HG02798 (cell line): ENCODE measurements around the gene ENGASE.
A peak's percentile ranks its signal among the peaks of the same experiment; 100 is the strongest.
"Not testable (repeated sequence)": the region's sequence is repeated elsewhere in the genome, so short reads cannot be mapped to it uniquely, and the experiment has no call there.

Experiments used
- ATAC-seq: cut with Tn5 transposase; IDR thresholded peaks from one replicate; pipeline ENCODE4 v1.9.1; 2021; ENCODE audit warnings: mild to moderate bottlenecking; ENCODE audit not compliant: unreplicated experiment, poor library complexity

Gene ENGASE, protein sequence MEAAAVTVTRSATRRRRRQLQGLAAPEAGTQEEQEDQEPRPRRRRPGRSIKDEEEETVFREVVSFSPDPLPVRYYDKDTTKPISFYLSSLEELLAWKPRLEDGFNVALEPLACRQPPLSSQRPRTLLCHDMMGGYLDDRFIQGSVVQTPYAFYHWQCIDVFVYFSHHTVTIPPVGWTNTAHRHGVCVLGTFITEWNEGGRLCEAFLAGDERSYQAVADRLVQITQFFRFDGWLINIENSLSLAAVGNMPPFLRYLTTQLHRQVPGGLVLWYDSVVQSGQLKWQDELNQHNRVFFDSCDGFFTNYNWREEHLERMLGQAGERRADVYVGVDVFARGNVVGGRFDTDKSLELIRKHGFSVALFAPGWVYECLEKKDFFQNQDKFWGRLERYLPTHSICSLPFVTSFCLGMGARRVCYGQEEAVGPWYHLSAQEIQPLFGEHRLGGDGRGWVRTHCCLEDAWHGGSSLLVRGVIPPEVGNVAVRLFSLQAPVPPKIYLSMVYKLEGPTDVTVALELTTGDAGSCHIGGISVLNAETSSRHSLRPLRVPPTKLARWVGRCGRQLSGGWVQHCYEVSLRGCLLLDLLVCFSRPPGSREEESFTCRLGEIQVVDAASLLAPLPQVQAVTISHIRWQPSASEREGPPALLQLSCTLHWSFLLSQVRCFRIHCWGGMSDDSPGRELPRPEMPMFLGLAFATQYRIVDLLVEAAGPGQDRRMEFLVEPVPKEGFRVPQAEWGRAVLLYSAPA

DNA sequence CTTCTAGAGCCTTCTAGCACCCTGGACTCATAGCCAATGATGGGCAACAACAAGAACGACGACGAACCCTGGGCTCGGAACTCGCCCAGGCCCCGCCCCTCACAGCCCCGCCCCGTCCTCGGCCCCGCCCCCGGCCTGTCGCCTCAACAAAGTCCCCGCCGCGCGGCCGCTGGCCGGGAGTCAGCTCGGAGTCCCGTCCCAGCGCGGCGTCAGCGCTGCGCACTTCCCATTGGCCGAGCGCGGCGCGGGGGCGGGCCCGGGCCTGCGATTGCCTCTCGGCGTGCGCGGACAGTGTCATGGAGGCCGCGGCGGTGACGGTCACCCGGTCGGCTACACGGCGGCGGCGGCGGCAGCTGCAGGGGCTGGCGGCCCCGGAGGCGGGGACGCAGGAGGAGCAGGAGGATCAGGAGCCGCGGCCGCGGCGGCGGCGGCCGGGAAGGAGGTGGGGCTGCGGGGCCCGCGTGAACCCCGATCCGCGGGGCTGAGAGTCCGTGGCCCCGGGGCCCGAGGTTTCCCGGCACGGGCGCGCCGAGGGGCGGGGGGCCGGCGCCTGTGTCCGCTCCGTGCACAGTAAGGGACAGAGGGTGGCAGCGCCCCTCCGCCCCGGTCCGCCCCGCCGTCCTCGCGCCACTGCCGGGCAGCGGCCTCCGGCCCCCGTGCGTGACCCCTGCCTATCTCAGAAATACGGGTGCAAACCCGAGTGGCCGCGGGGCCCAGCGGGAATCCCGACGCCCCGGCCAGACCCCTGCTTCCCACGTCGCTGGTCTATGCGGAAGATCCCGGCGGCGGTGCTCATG lies at the start of gene ENGASE:
TSS of gene ENGASE (plus strand) at position 176 of the 797 bp plus-strand sequence. CDS start at position 297, 121 bp downstream.
- ATAC-seq: peak; percentile 95

DNA sequence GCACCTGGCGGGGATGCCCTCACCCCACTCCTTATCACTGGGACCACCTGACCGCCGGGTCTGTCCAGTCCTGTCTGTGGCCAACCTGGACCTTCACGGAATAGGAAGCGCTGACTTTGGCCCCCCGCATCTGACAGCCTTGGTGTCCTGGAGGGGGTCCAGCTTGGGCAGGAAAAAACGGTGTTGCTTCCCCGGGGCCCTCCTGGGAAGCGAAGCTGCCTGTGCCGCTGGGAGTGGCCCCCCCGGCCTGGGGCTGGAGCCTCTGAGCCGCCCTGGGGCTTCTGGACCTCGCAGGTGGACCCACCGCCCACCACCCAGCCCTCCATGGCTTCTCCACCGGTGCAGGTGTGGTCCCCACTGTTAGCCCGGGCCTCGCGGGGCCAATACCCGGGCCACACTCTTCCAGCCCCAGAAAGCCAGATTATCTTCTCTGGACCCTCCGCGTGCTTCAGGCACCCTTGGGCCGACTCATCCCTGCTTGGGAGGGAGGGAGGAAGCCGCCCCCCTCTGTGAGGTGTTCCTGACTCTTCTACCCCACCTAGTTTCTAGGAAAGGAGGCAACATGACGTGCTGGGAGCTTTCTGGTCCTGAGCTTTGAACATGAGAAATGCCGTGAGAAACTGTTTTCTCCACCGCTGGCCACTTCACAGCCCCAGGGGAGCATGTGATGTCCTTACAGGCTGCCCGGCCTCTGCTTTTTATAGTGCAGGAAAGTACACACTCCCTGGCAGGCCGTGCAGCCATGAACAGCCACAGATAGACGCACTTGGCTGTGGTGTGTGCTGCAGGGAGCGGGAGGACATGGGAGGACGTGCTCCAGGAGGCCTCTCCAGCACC lies 49.5 kb upstream of the ENGASE start:
- no peak for ATAC-seq

DNA sequence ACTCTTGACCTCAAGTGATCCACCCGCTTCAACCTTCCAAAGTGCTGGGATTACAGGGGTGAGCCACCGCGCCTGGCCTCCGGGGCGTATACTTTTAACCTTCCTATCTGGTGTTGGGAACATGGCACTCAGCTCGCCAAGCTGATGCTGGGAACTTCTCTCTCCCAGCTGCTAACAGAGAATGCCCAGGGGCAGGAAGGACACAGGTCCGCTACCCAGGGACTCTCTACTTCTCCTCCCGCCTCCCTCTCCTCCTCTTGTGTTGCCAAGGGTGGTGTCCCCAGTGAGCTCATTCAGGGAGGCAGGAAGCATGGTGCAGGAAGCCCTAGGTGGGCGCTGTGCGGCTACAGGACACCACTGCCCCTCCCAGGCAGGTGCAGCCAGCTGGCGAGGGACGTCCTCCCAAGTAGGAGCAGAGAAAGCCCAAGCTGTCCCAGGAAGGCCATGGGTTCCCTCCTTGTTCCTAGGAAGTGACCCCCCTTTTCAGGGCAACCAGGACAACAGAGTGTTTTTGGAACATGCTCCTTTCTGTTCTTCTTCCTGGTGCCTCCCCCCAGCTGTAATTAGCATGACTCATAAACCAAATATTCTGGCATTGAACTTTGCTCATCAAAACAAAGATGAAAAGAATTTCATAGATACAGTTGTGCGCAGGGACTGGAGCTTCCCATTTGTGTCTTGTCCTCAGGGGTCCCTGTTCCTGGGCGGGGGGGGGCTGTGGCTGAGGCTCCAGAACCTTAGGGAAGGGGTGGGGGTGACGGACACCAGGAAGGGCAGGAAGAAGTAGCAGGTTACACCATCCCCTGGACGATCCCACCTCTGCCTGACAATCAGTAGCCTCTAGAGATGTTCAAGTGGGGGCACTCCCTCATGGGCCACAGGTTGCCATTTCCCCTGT lies 48.0 kb upstream of the ENGASE start:
- ATAC-seq: no peak

DNA sequence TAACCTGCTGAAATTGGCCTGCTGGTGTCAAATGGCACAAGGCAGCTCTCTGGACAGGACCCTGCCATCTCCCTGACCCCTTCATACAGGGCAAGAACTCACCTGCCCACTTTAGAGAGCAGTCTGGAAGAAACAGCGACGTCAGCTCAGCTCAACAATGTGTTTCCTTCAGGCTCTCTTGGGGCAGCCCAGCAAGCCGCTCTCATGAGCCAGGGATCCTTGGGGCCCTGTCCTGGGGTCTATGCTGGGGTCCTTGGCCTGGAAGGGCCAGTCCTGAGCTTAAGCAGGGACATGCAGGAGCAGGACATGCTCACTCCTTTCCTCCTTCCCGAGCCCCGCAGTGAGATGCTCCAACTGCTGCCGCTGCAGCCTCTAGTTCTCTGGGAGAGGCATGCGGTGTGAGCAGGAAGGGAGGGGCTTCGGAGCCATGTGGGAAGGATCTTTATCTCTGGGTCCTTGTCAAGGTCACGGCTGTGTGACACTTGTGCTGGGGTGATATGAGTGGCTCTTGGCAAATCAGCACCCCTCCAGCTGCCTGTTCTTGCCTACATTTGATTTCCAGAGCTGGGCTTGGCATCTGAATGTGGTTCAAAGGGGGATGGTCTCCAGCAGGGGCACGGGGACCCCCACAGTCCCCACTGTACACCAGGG lies 47.2 kb upstream of the ENGASE start:
- ATAC-seq: no peak

DNA sequence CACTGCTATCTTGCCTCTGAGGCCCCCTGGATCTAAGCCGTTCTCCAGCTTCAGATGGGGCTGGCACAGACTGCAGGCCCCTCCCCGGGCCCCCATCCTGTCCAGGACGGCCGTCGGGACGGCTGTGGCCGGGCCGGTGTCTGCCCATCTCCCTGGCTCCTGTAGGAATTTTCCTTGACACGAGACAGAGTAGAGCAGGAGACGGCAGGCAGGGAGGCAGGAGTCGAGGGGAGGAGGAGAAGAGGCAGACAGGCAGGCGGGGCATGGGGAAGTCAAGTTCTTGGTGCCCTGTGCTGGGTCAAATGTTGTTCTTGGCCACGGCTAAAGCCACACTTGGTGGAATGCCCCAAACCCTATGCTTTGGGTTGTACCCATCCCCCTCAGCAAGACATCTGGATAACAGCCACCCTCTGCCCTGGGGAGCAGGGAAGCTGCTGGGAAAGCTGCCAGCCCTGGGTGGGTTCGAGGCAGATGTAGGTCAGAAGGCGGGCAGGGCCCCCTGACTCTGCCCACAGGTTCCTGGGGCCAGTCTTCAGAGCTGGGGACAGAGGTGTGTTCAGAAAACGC lies 46.6 kb upstream of the ENGASE start:
- ATAC-seq: no peak

DNA sequence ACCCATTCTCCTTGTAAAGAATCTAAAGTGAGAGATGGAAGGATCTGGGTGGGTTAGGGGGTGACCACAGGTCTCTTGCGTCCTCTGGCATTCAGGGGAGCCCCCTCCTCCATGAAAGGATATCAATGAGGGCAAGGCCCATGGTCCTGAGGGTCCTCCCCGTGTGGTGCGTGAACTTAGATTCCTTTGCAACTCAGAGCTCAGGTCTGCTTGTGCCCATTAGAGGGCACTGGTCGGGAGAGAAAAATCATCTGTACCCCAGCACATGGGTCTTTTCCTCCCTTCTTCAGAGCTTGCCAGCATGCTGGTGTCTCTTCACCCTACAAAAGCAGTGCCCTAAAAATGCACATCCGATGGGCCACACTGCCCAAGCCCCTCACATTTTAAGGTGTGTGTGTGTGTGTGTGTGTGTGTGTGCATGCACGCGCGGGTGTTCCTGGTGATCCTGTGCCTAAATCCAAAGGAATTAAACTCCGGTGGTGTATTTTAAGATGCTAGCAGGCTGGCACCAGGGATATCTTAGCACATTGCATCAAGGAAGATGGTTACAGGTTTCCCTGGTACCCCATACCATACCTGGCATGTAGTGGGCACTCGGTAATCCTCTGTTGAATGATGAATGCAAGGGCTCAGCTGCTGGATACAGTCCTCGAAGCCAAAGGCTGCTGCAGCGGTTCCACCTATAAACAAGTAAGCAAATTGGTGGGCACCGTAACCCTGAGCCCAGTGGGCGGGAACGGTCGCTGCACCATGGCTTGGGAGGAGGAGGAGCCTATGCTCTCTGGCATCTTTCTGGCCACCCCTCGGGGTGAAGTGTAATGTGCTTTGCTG lies 45.9 kb upstream of the ENGASE start:
- no peak for ATAC-seq

DNA sequence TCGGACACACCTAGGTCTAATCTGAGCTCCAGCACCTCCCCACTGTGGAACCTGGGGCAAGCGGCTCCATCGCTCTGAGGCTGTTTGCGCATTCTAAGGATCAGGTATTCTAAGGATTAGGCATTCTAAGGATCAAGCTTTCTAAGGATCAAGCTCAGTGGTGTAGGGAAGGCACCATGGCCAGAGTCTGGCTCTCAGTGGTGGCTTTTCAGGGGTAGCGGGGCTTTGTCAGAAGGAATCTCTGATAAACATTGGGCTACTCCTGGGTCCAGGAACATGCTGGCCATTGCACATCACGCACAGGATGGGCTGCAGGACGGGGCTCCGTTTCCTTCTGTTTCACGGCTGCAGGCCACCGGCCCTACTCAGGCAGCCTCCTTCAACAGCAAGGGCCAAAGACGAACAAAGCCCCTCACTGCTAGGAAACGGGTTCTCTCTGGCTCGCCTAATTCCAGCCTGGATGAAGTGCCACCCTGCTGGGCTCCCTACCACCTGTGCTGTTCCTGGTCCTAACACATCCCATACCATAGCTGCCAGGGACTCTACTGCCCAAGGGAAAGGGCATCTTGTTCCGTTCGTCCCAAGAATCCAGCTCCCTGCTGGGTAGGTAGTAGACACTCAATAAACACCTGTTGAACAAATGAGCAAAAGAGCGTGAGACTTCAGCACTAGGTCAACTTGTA lies 45.2 kb upstream of the ENGASE start:
- ATAC-seq: no peak

DNA sequence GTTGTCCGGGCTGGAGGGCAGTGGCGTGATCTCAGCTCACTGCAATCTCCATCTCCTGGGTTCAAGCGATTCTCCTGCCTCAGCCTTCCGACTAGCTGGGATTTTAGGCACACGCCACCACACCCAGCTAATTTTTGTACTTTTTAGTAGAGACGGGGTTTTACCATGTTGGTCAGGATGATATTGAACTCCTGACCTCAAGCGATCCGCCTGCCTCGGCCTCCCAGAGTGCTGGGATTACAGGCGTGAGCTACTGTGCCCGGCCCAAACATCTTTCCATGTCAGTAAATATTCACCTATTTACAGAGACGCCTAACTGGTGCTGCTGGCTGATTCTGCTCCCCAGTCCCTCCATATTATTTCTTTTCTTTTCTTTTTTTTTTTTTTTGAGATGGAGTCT lies 44.0 kb upstream of the ENGASE start:
- not testable (repeated sequence) for ATAC-seq

DNA sequence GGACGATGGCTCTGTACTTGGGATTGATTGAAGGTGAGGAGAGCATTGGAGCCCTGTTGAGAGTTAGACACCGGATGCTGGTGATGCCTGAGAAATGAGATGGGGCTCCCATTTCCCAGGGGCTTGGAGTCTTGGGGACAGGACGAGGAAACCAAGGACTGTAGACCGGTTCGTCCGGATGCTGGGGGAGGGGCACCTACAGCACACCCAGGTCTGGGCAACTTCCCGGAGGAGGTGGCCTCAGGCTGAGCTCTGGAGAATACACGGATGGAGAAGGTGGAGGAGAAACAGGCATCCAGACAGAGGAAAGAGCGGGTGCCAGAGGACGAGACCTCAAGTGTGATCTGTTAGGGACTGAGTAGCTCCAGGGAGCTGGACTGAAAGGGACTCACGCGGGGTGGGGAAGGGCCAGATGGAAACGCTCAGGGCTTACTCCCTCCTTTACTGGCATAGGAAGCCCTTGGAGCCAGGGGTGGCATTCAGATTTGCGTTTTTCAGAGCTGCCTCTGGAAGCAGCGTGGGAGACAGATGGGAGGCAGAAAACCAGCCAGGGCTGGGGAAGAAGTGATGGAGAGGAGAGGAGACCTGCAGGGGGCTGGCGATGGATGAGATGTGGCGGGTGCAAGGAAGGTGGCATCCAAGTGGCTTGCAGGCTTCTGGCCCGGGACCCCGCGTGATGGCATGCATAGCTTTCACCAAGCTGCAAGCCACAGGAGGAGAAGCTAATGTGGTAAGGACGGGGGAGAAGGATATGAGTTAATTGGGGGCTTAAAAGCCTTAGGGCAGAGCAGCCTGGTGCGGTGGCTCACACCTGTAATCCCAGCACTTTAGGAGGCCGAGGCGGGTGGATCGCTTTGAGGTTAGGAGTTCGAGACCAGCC lies 42.4 kb upstream of the ENGASE start:
- no peak for ATAC-seq

DNA sequence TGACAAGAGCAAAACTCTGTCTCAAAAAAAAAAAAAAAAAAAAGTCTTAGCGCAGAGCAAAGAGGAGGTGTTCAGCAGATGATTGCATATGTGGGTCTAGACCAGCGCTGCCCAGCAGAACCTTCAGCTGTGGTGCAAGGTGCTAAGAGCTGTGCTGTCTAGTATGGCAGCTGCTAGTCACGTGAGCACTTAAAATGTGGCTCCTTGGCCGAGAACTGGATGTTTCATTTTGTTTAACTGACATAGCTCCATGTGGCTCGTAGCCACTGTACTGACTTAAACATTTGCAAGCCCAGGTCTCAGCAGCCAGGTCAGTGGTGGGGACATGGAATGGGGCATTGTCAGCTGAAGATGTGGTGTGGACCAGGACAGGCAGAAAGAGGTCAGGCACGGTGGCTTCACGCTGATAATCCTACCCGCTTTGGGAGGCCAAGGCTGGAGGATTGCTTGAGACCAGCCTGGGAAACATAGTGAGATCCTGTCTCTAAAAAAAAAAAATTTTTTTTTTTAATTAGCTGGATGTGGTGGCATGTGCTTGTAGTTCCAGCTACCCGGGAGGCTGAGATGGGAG lies 41.5 kb upstream of the ENGASE start:
- ATAC-seq: no peak

DNA sequence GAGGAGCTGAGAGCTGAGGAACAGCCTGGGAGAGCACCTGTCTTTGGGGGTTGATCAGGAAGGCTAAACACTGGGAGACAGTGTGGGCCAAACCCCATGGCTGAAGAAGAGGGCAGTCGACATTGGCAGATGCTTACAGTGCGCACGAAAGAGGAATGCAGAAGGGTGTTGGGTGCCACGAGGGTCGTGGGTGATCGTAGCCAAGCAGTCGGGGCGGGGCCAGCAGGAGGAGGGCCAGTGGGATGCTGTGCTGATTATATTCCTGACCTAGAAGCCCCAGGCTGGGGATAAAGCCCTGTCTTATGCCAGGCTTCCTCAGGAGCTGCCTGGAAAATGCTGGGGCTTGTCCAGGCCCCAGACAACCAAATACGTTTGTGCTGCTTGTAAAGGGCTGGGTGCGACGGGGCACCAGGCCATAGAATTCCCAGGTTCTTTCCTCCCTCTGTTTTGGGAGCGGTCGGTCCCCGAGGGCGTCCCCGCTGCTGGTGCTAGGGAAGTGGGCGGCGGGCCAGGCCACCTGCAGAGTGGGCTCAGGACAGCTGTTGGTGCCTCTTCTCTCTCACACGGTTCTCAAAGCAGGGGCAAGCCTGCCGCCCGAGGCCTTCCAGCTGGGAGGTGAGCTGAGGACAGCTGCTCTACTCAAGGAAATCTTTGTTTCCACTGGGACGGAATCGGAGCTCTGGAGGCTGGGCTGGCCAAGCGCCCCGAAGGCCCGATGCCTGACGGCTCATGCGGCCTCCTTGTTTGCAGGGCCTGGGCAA lies 40.7 kb upstream of the ENGASE start:
- ATAC-seq: no peak

DNA sequence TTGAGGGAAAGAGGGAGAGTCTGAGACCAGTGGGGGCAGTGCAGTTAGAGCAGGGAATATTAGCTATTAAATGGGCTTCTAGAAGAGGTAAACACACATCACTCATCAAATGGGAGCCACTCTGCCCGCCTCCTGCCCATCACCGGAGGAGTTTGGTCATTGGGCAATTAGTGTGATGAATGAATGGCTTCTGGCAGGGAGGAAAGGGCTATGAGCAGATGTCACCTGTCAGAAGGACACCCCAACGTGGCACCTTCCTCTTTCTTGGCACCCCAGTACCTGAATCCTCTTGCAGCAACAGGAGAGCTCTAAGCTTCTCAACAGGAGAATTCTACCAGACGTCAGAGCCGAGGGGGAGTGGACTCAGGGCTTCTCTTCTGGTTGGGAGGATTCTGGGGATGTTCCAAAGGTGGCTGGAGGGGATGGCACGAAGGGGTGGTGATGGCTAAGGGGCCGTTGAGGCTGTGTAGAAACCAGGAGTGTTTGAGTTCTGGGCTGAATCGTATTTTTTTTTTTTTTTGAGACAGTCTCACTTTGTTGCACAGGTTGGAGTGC lies 39.6 kb upstream of the ENGASE start:
- no peak for ATAC-seq

DNA sequence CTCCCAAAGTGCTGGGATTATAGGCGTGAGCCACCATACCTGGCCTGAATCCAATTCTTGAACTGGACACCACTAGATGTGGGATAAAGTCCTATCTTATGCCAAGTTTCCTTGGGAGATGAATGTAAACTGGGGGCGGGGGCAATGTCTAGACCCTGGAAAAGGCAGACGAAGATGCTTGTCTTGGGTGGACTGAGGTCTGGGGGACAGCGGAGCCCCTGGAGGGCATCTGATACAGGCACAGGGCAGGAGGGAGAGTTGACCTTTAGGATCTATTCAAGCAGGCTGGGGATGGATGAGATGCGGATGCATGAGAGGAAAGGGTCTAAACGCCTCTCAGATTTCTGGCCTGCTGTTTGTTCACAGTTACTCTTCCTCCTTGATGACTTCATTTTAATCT lies 38.9 kb upstream of the ENGASE start:
- no peak for ATAC-seq

DNA sequence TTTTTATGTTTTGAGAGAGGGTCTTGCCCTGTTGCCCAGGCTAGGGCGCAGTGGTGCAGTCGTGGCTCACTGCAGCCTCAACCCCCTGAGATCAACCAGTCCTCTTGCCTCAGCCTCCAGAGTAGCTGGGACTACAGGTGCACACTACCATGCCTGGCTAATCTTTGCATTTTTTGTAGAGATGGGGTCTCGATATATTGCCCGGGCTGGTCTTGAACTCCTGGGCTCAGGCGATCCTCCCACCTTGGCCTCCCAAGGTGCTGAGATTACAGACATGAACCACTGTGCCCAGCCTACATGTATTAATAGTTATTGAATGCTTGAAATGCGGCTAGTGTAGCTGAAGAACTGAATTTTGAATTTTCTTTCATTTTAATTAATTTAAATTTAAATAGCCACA lies 38.4 kb upstream of the ENGASE start:
- ATAC-seq: no peak

DNA sequence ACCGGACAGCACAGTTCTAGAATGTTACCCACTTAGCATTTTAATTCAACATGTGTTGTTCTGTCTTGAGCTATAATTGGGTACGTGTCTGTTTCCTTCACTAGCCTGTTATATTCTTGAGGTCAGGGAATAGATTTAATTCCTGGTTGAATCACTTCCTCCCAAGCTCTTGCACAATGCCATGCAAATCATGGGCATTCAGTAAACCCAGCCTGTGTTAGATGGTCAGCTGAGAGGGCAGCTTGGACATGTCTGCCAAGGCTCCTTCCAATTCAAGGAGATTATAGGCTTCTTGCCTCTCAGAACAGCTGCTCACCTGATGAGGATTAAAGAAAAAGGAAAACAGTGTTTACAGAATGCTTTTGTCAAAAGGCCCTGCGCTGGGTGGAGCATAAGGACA lies 38.0 kb upstream of the ENGASE start:
- ATAC-seq: no peak
